DND-41 (cell line): ENCODE measurements around the gene SUSD4.

Source experiments
- ATAC-seq: fragments of 200-7000 bp; cut with Tn5 transposase; 3 replicates; pipeline ENCODE4 v1.9.1; 2021; ENCODE audit warnings: low read depth; ENCODE audit not compliant: insufficient read depth
- DNase-seq: peaks from one replicate; pipeline ENCODE4 v3.0.0-alpha.2; 2020
- H2AFZ ChIP-seq: 2 replicates; pipeline ENCODE4 v1.6.0; 2012; ENCODE audit warnings: low read depth, low read length
- H3K27ac ChIP-seq: 2 replicates; pipeline ENCODE4 v1.5.1; 2012; ENCODE audit warnings: low read length, inconsistent platforms
- H3K27me3 ChIP-seq: fragments of 200-600 bp; sonication (generic); 2 replicates; pipeline ENCODE4 v1.6.0; 2012; ENCODE audit warnings: low read length, mild to moderate bottlenecking, inconsistent platforms; ENCODE audit not compliant: insufficient read depth, poor library complexity
- H3K36me3 ChIP-seq: 2 replicates; pipeline ENCODE4 v1.5.1; 2012; ENCODE audit warnings: low read length, inconsistent platforms; ENCODE audit not compliant: insufficient read depth
- H3K4me1 ChIP-seq: 2 replicates; pipeline ENCODE4 v1.5.1; 2012; ENCODE audit warnings: mild to moderate bottlenecking, low read length; ENCODE audit not compliant: insufficient read depth
- H3K4me2 ChIP-seq: 2 replicates; pipeline ENCODE4 v1.6.0; 2012; ENCODE audit warnings: mild to moderate bottlenecking, moderate library complexity, low read length, inconsistent platforms; ENCODE audit not compliant: insufficient read depth
- H3K4me3 ChIP-seq, 2 experiments: fragments of 200-600 bp in 1 of 2; shearing (Covaris generic) in 1 of 2; 2 replicates each; pipeline ENCODE4 v1.5.1; 2012 to 2016; ENCODE audit warnings: inconsistent platforms in 2 of 2, low read length in 2 of 2, mild to moderate bottlenecking in 2 of 2, low read depth in 1 of 2, moderate library complexity in 1 of 2
- H3K79me2 ChIP-seq: 2 replicates; pipeline ENCODE4 v1.6.0; 2012; ENCODE audit warnings: low read length, inconsistent platforms; ENCODE audit not compliant: insufficient read depth
- H3K9ac ChIP-seq: 2 replicates; pipeline ENCODE4 v1.6.0; 2012; ENCODE audit warnings: low read depth, mild to moderate bottlenecking, inconsistent platforms, low read length, moderate library complexity
- H3K9me3 ChIP-seq: 2 replicates; pipeline ENCODE4 v1.5.1; 2012; ENCODE audit warnings: low read length, moderate library complexity, mild to moderate bottlenecking, inconsistent platforms; ENCODE audit not compliant: insufficient read depth, severe bottlenecking
- H4K20me1 ChIP-seq: 2 replicates; pipeline ENCODE4 v1.6.0; 2012; ENCODE audit warnings: low read length; ENCODE audit not compliant: insufficient read depth
- CTCF ChIP-seq: IDR thresholded peaks from 2 replicates; pipeline ENCODE4 v1.5.1; 2012; ENCODE audit warnings: borderline replicate concordance, low read length, moderate library complexity, mild to moderate bottlenecking; ENCODE audit not compliant: poor library complexity, severe bottlenecking; ENCODE audit errors: extremely low read depth
- EZH2 ChIP-seq: IDR thresholded peaks from 3 replicates; pipeline ENCODE4 v1.6.1; 2012; ENCODE audit warnings: borderline replicate concordance, low read depth, mild to moderate bottlenecking, moderate library complexity, low read length, inconsistent platforms; ENCODE audit not compliant: severe bottlenecking

The SUSD4 gene

GRCh38 chr1:223349241-223349640 lies 14.7 kb downstream of the SUSD4 start:
- Histone ChIP-seq H4K20me1 (no peaks in the 10 kb centered on the region), H3K79me2 (no peaks in the 10 kb centered on the region), H3K4me1 (no peaks in the 10 kb centered on the region), H3K9me3 (no peaks in the 10 kb centered on the region), H3K27me3 (no peaks in the 10 kb centered on the region), H3K4me3 (no peak overlapping the region), H2AFZ (no peak overlapping the region), H3K9ac (no peak overlapping the region), H3K36me3 (no peaks in the 10 kb centered on the region), H3K27ac (no peak overlapping the region), H3K4me2 (no peak overlapping the region)
- ATAC-seq (no peak), DNase-seq (no peak)
- TF ChIP-seq EZH2 (no peak), CTCF (no peak)

DNA sequence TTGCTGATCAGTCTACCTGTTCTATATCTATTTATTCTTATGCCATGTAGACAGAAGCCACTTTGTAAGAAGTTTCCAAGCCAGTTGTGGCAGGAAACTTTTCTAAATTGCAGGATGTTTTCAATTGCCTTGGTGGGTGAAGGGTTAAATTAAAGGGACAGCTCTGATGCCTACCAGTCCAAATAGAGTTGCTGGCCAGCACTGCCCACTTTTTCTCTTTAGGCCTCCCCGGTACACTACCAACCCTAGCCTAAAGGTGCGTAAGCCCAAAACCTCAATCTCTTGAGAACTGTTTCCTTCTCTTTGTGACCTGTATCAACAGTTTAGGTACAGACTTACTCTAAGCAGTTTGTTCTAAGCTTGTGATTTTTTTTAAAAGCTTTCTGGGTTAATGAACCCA lies 15.5 kb downstream of the SUSD4 start:
- no peaks in the 10 kb centered on the region for H3K79me2 ChIP-seq
- TF ChIP-seq EZH2 (no peak), CTCF (no peak)
- H4K20me1 ChIP-seq = no peaks in the 10 kb centered on the region
- H3K9ac ChIP-seq = no peak overlapping the region
- no peaks in the 10 kb centered on the region for H3K36me3 ChIP-seq
- DNase-seq (no peak), ATAC-seq (no peak)
- H3K4me2 ChIP-seq = no peak overlapping the region
- no peaks in the 10 kb centered on the region for H3K27me3 ChIP-seq
- no peaks in the 10 kb centered on the region for H3K4me1 ChIP-seq
- H3K27ac ChIP-seq = no peak overlapping the region
- no peaks in the 10 kb centered on the region for H3K9me3 ChIP-seq
- no peak overlapping the region for H2AFZ ChIP-seq
- H3K4me3 ChIP-seq = no peak overlapping the region

DNA sequence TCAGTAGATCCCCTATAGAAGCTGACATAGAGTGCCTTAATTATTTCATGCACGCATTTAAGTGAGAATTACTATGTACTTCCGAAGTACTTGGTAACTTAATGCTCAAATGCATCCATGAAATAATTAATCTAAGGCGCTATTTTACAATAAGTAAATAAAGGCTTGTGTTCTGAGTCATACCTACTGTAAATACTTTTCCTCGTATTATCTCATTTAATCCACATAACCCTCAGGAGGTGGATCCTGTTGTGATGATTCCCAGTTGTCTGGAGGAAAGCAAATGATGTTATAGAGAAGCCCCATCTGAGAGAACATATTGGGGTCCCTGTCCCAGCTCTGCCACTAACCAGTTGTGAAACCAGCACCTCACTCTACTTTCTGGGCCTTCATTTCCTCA lies 16.4 kb downstream of the SUSD4 start:
- H3K79me2 ChIP-seq = no peaks in the 10 kb centered on the region
- H2AFZ ChIP-seq = no peak overlapping the region
- ATAC-seq (no peak), DNase-seq (no peak)
- no peaks in the 10 kb centered on the region for H3K27me3 ChIP-seq
- H3K9me3 ChIP-seq = no peaks in the 10 kb centered on the region
- H3K9ac ChIP-seq = no peak overlapping the region
- no peak overlapping the region for H3K4me3 ChIP-seq
- H3K27ac ChIP-seq = no peak overlapping the region
- no peaks in the 10 kb centered on the region for H3K36me3 ChIP-seq
- TF ChIP-seq CTCF (no peak), EZH2 (no peak)
- no peak overlapping the region for H3K4me2 ChIP-seq
- H4K20me1 ChIP-seq = no peaks in the 10 kb centered on the region
- no peaks in the 10 kb centered on the region for H3K4me1 ChIP-seq

DNA sequence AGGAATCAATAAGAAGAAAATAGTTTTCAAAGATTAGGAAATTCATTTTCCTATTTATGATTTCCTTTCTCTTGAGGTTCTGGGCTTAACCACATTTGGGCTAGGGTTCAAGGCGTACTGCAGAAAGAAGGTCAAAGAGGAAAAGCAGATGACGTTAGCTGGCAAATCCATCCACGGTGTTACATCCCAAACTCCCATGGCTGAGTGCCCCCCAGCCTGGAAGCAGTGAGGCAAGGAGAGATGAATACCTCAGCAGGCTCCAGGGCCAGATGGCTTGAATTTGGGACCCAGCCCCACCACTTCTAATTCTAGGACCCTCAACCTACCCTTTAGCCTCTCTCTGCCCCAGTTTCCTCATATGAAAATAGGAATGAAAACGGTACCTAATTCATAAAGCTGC lies 17.7 kb downstream of the SUSD4 start:
- Histone ChIP-seq H3K27ac (no peak overlapping the region), H3K27me3 (no peaks in the 10 kb centered on the region), H2AFZ (no peak overlapping the region), H3K79me2 (no peaks in the 10 kb centered on the region), H3K9ac (no peak overlapping the region), H3K4me1 (no peaks in the 10 kb centered on the region), H3K9me3 (no peaks in the 10 kb centered on the region), H4K20me1 (no peaks in the 10 kb centered on the region), H3K4me3 (no peak overlapping the region), H3K4me2 (no peak overlapping the region), H3K36me3 (no peaks in the 10 kb centered on the region)
- TF ChIP-seq EZH2 (no peak), CTCF (no peak)
- no peak for DNase-seq
- no peak for ATAC-seq
